Activated CD8-positive, alpha-beta memory T cell treated with anti-CD3 and anti-CD28 coated beads, Interleukin-2, amount 10 ng/mL, durations not matched to agents 7 days and 5 days (primary cell): Measurements from ENCODE around the gene SLC2A4. TPM values are rescaled to one million over a fixed set of nuclear protein-coding genes. Genes with fewer than 3 reads are reported as not detected.
A peak's percentile ranks its signal among the peaks of the same experiment; 100 is the strongest.

Source experiments
- ATAC-seq: fragments of 150-1000 bp; cut with Tn5 transposase; one replicate; pipeline ENCODE4 v1.10.0; 2021; ENCODE audit warnings: moderate library complexity
- CTCF ChIA-PET: fragments of 350-600 bp; sonication (Branson Sonifier 250); formaldehyde crosslinking; loops from one replicate; lab custom pipeline; 2021; ENCODE audit warnings: antibody characterized with exemption; lab: Charles Lee
- DNase-seq: peaks from one replicate; pipeline ENCODE4 v3.0.0-alpha.2; 2020
- H3K27ac Mint-ChIP-seq: one replicate; pipeline ENCODE4 v1.8.0; 2021; ENCODE audit warnings: mild to moderate bottlenecking, mixed read lengths
- H3K27me3 Mint-ChIP-seq: one replicate; pipeline ENCODE4 v1.8.0; 2021; ENCODE audit warnings: mixed read lengths
- H3K36me3 Mint-ChIP-seq: one replicate; pipeline ENCODE4 v1.8.0; 2021; ENCODE audit warnings: mild to moderate bottlenecking, mixed read lengths
- H3K4me1 Mint-ChIP-seq: one replicate; pipeline ENCODE4 v1.8.0; 2021; ENCODE audit warnings: mixed read lengths
- H3K4me3 Mint-ChIP-seq: one replicate; pipeline ENCODE4 v1.8.0; 2021; ENCODE audit warnings: mild to moderate bottlenecking, moderate library complexity, mixed read lengths
- H3K9me3 Mint-ChIP-seq: one replicate; pipeline ENCODE4 v1.8.0; 2022; ENCODE audit warnings: low read depth, mixed read lengths
- total RNA-seq, 2 experiments: library from RNA; stranded (reverse); gene quantifications; one replicate each; pipeline ENCODE4 v1.2.3, GENCODE V29; 2021

The SLC2A4 gene
- total RNA-seq, 2 experiments from 2014 or later: not detected

DNA sequence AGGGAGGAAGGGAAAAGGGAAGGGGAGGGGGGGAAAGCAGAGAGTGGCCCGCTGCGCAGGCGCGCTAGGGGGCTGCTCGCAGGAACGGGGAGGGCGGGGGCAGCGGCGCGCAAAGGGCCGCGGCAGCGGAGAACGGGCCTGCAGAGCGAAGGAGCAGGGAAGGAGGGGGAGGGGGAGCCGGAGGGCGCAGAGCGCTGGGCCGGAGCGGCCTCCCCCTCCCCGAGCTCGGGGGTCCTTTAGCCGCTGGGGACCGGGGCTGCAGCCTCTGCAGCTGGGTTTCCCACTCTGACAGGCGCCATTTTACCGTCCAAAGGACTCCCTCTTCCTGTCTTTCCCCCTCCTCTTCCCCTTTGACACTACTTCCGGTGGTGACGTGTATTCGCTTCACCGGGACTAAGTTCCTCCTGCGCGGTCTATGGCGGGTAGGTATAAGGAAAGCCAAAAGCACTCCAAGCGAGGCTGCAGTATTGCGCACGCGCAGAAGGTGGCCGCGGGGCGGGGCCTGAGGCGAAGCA lies 29.8 kb upstream of the SLC2A4 start, which contains the start of gene CTDNEP1:
Gene CTDNEP1 (minus strand): TSS at position 74 of the 515 bp plus-strand sequence. CDS start 438 bp downstream, outside the sequence.
- Mint-ChIP-seq H3K27me3 (no peaks in the 10 kb centered on the region), H3K9me3 (no peaks in the 10 kb centered on the region), H3K4me1 (peaks cover 42% of the 10 kb centered on the region), H3K36me3 (peaks cover 21% of the 10 kb centered on the region), H3K27ac (peak within 1 kb of the TSS; percentile 99), H3K4me3 (peak within 1 kb of the TSS; percentile 91)
- peak; percentile 99 for DNase-seq
- peak; percentile 92 for ATAC-seq
- CTCF ChIA-PET: interaction anchor here (0.5 to 2.5 kb wide), 8 partner anchors 10 to 867 kb away, joined by 3 to 18 read pairs (median 4); partner anchors contain the start of genes ACADVL, DLG4, GABARAP and PHF23

DNA sequence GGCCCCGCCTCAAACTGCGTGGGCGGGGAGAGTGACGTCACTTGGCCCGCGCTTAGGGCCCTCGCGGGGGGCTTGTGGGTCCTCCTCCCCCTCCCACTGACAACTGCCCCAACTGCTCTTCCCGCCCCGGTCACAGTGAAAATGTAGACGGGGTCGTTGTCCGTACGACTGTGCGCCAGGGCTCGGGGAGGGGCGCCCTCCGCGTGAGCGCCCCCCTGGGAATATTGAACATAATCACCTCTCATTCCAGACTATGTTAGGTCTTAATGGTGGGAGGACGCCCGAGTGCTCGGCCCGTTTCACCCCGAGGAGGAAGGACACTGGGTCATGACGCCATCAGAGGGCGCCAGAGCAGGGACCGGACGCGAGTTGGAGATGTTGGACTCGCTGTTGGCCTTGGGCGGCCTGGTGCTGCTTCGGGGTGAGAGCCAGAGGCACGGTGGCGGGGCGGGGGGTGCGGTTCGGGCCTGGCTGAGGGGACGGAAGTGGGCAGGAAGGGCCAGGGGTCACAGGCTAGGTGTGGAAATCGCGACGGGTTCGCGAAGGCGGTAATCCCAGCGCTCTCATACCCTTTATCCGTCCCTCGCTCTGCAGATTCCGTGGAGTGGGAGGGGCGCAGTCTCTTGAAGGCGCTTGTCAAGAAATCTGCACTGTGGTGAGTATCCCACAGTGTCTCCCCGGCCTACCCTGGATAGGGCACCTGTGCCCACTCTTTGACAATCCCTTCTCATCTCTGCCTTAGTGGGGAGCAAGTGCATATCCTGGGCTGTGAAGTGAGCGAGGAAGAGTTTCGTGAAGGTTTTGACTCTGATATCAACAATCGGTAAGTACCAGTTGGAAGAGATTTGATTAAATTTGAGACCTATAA lies 29.1 kb upstream of the SLC2A4 start, which contains the start of gene ELP5:
Gene ELP5 (plus strand): TSS at position 40 of the 868 bp plus-strand sequence. CDS start 336 bp downstream, at position 376.
- CTCF ChIA-PET: interaction anchor here (1.0 to 2.5 kb wide), 6 partner anchors 10 to 44 kb away, joined by 3 to 18 read pairs (median 5); partner anchors contain the start of genes ACADVL, DLG4, GABARAP and PHF23
- peaks cover 41% of the 10 kb centered on the region for H3K4me1 Mint-ChIP-seq
- no peaks in the 10 kb centered on the region for H3K9me3 Mint-ChIP-seq
- H3K36me3 Mint-ChIP-seq: peaks cover 21% of the 10 kb centered on the region
- H3K27ac Mint-ChIP-seq: peak within 1 kb of the TSS; percentile 99
- DNase-seq: peak; percentile 96
- no peaks in the 10 kb centered on the region for H3K27me3 Mint-ChIP-seq
- ATAC-seq: peak; percentile 73
- H3K4me3 Mint-ChIP-seq: peak within 1 kb of the TSS; percentile 91

DNA sequence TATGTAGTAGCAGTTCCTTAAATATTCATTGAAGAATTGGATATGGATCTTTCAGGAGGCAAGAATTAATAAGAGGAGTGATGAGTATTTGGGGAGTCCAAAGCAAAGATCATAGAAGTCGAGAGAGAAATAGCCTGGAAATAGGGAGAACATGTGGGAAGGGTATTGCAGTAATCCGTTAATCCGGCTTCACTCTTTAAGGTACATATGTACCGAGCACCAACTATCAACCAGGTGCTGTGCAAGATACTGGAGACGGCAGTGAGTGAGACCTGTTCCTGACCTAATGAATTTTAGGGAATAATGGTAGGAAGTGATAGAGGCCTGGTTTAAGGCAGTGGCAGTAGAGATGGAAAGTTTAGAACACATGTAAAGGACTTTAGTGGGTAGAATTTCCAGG lies 28.4 kb upstream of the SLC2A4 start:
- DNase-seq: no peak
- Mint-ChIP-seq H3K9me3 (no peaks in the 10 kb centered on the region), H3K4me3 (peak overlapping the region; percentile 91), H3K36me3 (peaks cover 21% of the 10 kb centered on the region), H3K27ac (peak overlapping the region; percentile 99), H3K27me3 (no peaks in the 10 kb centered on the region), H3K4me1 (peaks cover 41% of the 10 kb centered on the region)
- CTCF ChIA-PET: no interaction called here
- ATAC-seq: no peak

DNA sequence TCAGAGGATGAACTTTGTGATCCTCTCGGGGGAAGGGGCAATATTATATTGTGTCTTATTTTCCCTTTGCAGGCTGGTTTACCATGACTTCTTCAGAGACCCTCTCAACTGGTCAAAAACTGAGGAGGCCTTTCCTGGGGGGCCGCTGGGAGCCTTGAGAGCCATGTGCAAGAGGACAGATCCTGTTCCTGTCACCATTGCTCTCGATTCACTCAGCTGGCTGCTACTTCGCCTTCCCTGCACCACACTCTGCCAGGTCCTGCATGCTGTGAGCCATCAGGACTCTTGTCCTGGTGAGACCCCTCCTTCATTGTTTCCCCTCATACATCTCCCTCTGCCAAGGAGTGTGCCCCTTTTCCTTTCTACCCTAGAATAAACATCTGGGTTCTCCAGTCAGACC lies 27.0 kb upstream of the SLC2A4 start:
- H3K4me3 Mint-ChIP-seq: no peak overlapping the region
- no peak overlapping the region for H3K27ac Mint-ChIP-seq
- CTCF ChIA-PET: interaction anchor here (0.7 to 1.5 kb wide), 3 partner anchors 42 to 1817 kb away, joined by 3 to 5 read pairs (median 3); no protein-coding TSS in a partner anchor
- H3K36me3 Mint-ChIP-seq: peaks cover 21% of the 10 kb centered on the region
- peaks cover 31% of the 10 kb centered on the region for H3K4me1 Mint-ChIP-seq
- ATAC-seq: no peak
- no peaks in the 10 kb centered on the region for H3K9me3 Mint-ChIP-seq
- H3K27me3 Mint-ChIP-seq: no peaks in the 10 kb centered on the region
- no peak for DNase-seq

DNA sequence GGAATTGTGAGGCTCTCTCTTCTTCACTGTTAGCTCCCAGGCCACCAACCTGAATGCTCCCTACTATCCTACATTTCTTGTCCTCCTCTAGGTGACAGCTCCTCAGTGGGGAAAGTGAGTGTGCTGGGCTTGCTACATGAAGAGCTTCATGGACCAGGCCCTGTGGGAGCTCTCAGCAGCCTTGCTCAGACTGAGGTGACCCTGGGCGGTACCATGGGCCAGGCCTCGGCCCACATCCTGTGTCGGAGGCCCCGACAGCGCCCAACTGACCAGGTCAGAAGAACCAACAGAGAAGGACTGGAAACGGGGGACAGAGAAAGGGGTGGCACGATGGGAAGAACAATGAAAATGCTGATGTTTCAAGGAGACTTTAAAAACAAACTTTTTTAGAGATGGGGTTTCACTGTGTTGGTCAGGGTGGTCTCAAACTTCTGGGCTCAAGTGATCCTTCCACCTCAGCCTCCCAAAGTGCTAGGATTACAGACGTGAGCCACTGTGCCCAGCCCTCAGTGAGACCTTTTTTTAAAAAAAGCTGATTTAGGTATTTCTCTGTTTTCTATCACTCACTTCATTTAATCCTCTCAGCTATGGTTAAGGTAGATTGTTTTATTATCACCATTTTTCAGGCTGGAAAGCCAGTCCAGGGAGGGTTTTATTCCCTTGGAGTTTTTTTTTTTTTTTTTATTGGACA lies 24.6 kb upstream of the SLC2A4 start:
- H3K27ac Mint-ChIP-seq: peak overlapping the region; percentile 47
- no peak for ATAC-seq

DNA sequence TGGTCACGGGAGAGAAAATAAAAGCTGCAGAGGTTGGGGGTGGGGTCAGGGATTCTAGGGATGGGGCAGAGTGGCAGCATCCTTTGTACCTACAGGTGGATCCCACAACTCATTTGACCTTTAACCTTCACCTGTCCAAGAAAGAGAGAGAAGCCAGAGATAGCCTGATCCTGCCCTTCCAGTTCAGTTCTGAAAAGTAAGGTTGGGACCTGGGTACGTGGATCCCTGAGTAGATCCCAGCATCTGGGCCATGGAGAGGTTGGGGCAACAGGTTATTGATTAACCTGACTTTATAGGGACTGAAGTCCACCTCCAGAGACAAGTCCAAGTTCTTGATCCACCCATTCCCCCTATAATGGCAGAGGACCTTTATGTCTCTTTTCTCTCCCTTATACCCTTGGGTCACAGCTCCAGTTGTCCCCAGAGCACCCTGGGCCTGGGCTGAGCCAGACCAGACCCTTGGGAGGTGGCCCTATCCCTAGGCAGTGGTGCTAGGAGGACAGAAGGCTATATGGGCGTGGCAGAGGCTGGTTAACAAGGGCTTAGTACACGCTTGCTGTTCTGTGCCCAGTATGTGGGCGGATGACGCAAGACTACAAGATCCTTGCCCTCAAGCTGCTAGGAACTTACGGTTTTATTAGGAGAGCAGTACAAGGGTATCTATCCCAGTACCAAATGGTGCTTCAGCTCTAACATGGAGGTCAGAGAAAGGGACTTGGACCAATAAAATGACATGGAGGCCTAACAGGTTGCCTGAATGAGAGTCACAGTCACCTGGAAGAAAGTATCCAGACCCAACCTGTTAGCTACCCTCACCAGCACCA lies 22.6 kb upstream of the SLC2A4 start:
- ATAC-seq (no peak), DNase-seq (no peak)
- Mint-ChIP-seq H3K36me3 (peaks cover 16% of the 10 kb centered on the region), H3K9me3 (no peaks in the 10 kb centered on the region), H3K4me3 (no peak overlapping the region), H3K27ac (no peak overlapping the region), H3K27me3 (peaks cover 20% of the 10 kb centered on the region), H3K4me1 (peaks cover 27% of the 10 kb centered on the region)
- CTCF ChIA-PET: interaction anchor here (1.7 kb wide), 1 partner anchor 22 kb away, joined by 6 read pairs; the partner anchor contains the start of gene SLC2A4

More for the DNA sequence above, 24.6 kb upstream of the SLC2A4 start:
- no peak for DNase-seq
- peaks cover 23% of the 10 kb centered on the region for H3K4me1 Mint-ChIP-seq
- CTCF ChIA-PET: interaction anchor here (1.4 kb wide), 1 partner anchor 8 kb away, joined by 4 read pairs; no protein-coding TSS in a partner anchor
- H3K27me3 Mint-ChIP-seq: peaks cover 3% of the 10 kb centered on the region
- no peak overlapping the region for H3K4me3 Mint-ChIP-seq
- H3K36me3 Mint-ChIP-seq: peaks cover 21% of the 10 kb centered on the region
- H3K9me3 Mint-ChIP-seq: no peaks in the 10 kb centered on the region

DNA sequence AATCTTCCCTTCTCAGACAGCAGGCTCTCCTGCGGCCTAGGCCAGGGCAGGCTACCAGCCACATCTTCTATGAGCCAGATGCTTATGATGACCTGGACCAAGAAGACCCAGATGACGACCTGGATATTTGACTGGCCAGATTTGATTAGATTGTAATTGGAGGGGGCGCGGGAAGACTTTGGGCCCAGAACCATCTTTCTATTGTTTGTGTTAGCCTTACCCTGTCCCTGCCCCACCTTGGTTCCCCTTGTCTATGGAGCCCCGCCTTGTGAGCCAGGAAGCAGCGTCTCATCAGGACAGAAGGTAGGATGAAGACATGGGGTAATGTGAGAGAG lies 22.0 kb upstream of the SLC2A4 start:
- H3K4me3 Mint-ChIP-seq: no peak overlapping the region

DNA sequence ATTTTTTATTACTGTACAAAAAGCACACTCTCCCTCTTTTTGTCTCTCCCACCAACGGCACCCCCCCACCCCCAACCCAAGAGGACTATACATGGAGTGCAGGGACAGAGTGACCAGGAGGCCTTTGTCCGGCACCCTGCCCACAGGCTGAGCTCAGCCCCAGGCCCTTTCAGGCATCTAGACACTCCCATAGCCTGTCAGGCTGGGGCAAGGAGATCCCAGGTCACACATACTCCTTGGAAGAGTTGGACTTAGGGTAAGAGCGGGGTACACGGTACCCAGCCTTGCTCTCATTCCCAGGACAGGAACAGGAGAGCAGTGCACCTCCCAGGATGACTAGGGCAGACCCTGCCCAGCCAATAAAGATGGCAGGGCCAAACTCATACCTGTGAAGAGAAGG lies 21.4 kb upstream of the SLC2A4 start:
- ATAC-seq (no peak), DNase-seq (no peak)
- Mint-ChIP-seq H3K4me3 (peak overlapping the region; percentile 24), H3K27ac (no peak overlapping the region), H3K9me3 (no peaks in the 10 kb centered on the region), H3K27me3 (peaks cover 28% of the 10 kb centered on the region), H3K4me1 (peaks cover 26% of the 10 kb centered on the region), H3K36me3 (peaks cover 8% of the 10 kb centered on the region)
- CTCF ChIA-PET: interaction anchor here (1.7 kb wide), 1 partner anchor 21 kb away, joined by 6 read pairs; the partner anchor contains the start of gene SLC2A4

More for the DNA sequence above, 22.0 kb upstream of the SLC2A4 start:
- Mint-ChIP-seq H3K27me3 (peaks cover 26% of the 10 kb centered on the region), H3K36me3 (peaks cover 14% of the 10 kb centered on the region), H3K4me1 (peaks cover 26% of the 10 kb centered on the region), H3K9me3 (no peaks in the 10 kb centered on the region), H3K27ac (no peak overlapping the region)
- no peak for DNase-seq
- CTCF ChIA-PET: interaction anchor here (1.7 kb wide), 1 partner anchor 22 kb away, joined by 6 read pairs; the partner anchor contains the start of gene SLC2A4
- no peak for ATAC-seq

DNA sequence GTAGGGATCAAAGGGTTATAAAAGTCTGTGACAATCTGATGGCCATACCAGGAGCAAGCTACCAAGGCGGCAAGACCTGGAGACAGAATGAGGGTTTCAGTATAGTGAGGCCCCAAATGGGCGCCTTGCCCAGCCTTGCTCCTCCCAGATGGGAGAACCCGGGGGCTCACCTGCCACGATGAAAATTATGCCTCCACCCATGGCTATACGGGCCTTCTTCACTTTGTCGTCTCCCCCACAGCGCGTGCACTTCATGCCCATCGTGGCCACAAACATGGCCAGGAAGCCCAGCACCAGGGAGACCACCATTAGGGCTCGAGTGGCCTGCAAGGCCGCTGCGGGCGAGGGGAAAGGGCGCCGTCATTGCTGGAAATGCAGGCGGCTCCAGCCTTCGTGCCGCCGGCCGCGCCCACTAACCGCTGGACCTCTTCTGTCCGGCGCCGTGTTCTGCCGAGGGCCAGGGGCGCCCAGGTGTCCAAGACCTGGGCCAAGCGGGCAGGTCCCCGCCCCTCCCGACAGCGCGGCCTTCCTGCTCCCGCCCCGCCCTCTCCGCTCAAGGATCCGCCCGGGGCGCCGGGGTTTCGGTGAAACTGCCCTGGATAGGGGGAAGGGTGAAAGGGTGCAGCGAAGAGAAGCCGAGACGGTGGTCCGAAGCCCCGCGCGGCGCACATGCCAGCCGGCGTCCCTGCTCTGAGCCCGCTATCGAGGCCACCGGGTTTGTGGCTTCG lies 20.7 kb upstream of the SLC2A4 start:
- ATAC-seq (peak; percentile 62), DNase-seq (no peak)
- Mint-ChIP-seq H3K36me3 (peaks cover 8% of the 10 kb centered on the region), H3K9me3 (no peaks in the 10 kb centered on the region), H3K27me3 (peaks cover 28% of the 10 kb centered on the region), H3K4me1 (peaks cover 26% of the 10 kb centered on the region), H3K4me3 (peak overlapping the region; percentile 49), H3K27ac (no peak overlapping the region)
- CTCF ChIA-PET: interaction anchor here (1.1 to 1.7 kb wide), 4 partner anchors 20 to 40 kb away, joined by 3 to 6 read pairs (median 4); partner anchors contain the start of gene SLC2A4

DNA sequence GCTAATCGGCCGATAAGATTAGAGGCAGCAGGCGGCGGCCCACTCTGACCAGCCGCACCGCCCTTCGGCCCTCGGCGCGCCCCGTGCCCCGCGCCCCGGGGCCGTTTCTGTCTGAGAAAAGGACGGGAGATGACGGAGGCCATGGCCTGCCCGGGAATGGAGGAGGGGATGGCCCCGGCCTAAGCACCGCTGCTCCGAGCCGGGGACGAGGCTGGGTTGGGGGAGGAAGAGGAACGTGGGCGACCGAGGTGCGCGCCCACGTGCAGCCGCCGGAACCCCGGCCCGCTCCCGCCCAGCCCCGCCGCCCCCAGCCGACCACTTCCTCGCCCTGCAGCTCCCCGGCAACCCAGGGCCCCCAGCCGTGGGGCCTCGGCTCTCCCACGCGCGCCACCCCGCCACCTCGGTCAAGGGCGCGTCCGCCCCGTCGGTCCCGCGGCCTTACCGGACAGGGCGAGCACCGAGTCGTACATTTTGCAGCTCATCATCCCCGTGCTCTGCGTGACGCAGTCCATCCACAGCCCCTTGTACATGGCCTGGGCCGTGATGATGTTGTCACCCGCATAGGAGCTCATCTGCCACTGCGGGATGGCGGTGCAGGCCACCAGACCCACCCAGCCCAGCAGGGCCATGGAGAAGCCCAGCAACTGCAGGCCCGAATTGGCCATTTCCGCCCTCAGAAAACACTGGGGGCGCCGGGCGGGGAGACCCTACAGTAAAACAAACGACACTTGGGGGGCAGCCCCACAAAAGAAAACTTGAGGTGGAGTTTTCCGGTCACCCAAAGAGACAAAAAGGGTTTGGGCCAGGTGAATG lies 19.9 kb upstream of the SLC2A4 start:
- peaks cover 27% of the 10 kb centered on the region for H3K4me1 Mint-ChIP-seq
- peak overlapping the region; percentile 55 for H3K4me3 Mint-ChIP-seq
- DNase-seq (no peak), ATAC-seq (peak; percentile 52)
- no peaks in the 10 kb centered on the region for H3K9me3 Mint-ChIP-seq
- H3K27ac Mint-ChIP-seq: no peak overlapping the region
- peaks cover 4% of the 10 kb centered on the region for H3K36me3 Mint-ChIP-seq
- peaks cover 32% of the 10 kb centered on the region for H3K27me3 Mint-ChIP-seq
- CTCF ChIA-PET: interaction anchor here (1.1 to 1.6 kb wide), 3 partner anchors 19 to 41 kb away, joined by 3 to 5 read pairs (median 3); no protein-coding TSS in a partner anchor
